HCT116 (cell line): Measurements from ENCODE around the gene BCL7A. TPM values are rescaled to one million over a fixed set of nuclear protein-coding genes. Genes with fewer than 3 reads are reported as not detected.

Source experiments
- ATAC-seq: fragments of 200-7000 bp; cut with Tn5 transposase; 2 replicates; pipeline ENCODE4 v1.9.1; 2020; ENCODE audit warnings: mild to moderate bottlenecking, moderate library complexity
- BruUV-seq: library from RNA; stranded (reverse); fragments of 400-500 nt; replicated peaks from 2 replicates; lab custom pipeline; 2021; lab: Mats Ljungman, UMichigan
- CTCF ChIA-PET: fragments of 300-600 bp; sonication (Branson Sonifier 250); formaldehyde crosslinking; loops from one replicate; lab custom pipeline; 2021; ENCODE audit warnings: antibody characterized with exemption; lab: Charles Lee
- POLR2A ChIA-PET: fragments of 300-600, 350-600 bp; sonication (Branson Sonifier 250); formaldehyde crosslinking; loops from one replicate; lab custom pipeline; 2021; ENCODE audit warnings: antibody characterized with exemption; lab: Charles Lee
- RAD21 ChIA-PET, 2 experiments: fragments of 300-600 bp; sonication (Branson Sonifier 250); formaldehyde crosslinking; loops; one replicate each; lab custom pipeline; 2023; ENCODE audit warnings: low total read pairs in 2 of 2; ENCODE audit not compliant: uncharacterized antibody in 2 of 2, unreplicated experiment in 2 of 2, low non-redundant PET in 1 of 2; lab: Charles Lee
- DNase-seq: peaks from one replicate; pipeline ENCODE4 v3.0.0-alpha.2; 2010; ENCODE audit warnings: low read depth, low spot score
- H2AFZ ChIP-seq: fragments of 200-600 bp; shearing (Covaris generic), sonication (generic); 2 replicates; pipeline ENCODE4 v1.6.1; 2017; ENCODE audit warnings: low read depth, mixed run types, mixed read lengths, antibody characterized with exemption, low read length; ENCODE audit not compliant: poor library complexity, severe bottlenecking
- H3K27ac ChIP-seq: 2 replicates; pipeline ENCODE4 v1.5.1; 2012; ENCODE audit warnings: low read depth, low read length
- H3K27me3 ChIP-seq: fragments of 200-600 bp; sonication (generic); 2 replicates; pipeline ENCODE4 v1.6.1; 2016; ENCODE audit warnings: mixed run types, low read length, mixed read lengths; ENCODE audit not compliant: insufficient read depth
- H3K36me3 ChIP-seq, 2 experiments: fragments of 200-500 bp in 1 of 2; fragments of 200-600 bp in 1 of 2; sonication (Bioruptor generic) in 1 of 2; sonication (generic) in 1 of 2; 2 replicates each; pipeline versions ENCODE4 v1.5.1 to v1.6.1; 2014 to 2016; ENCODE audit warnings: low read length in 2 of 2, inconsistent platforms in 1 of 2, mixed read lengths in 1 of 2, mixed run types in 1 of 2; ENCODE audit not compliant: insufficient read depth in 2 of 2, control insufficient read depth in 1 of 2
- H3K4me1 ChIP-seq, 2 experiments: fragments of 200-600 bp in 1 of 2; sonication (generic) in 1 of 2; 2 replicates each; pipeline versions ENCODE4 v1.5.1 to v1.6.1; 2012 to 2017; ENCODE audit warnings: low read length in 2 of 2, inconsistent platforms in 1 of 2, mild to moderate bottlenecking in 1 of 2, mixed read lengths in 1 of 2, mixed run types in 1 of 2, moderate library complexity in 1 of 2; ENCODE audit not compliant: insufficient read depth in 2 of 2, control insufficient read depth in 1 of 2
- H3K4me2 ChIP-seq: fragments of 200-600 bp; sonication (generic); 2 replicates; pipeline ENCODE4 v1.6.1; 2017; ENCODE audit warnings: mixed run types, low read length, mixed read lengths
- H3K4me3 ChIP-seq, 2 experiments: fragments of 200-600 bp in 1 of 2; sonication (generic) in 1 of 2; replicated peaks in 1 of 2; 2 replicates each; pipeline ENCODE4 v1.5.1; 2011 to 2016; ENCODE audit warnings: low read length in 2 of 2, control low read depth in 1 of 2, low read depth in 1 of 2, mild to moderate bottlenecking in 1 of 2, mixed read lengths in 1 of 2, mixed run types in 1 of 2
- H3K79me2 ChIP-seq: fragments of 200-600 bp; sonication (generic); 2 replicates; pipeline ENCODE4 v1.6.1; 2017; ENCODE audit warnings: mild to moderate bottlenecking, mixed run types, low read length, moderate library complexity, mixed read lengths; ENCODE audit not compliant: insufficient read depth
- H3K9ac ChIP-seq: fragments of 200-600 bp; sonication (generic); 2 replicates; pipeline ENCODE4 v1.6.1; 2016; ENCODE audit warnings: low read length, mixed read lengths
- H3K9me2 ChIP-seq: fragments of 200-600 bp; sonication (generic), shearing (Covaris generic); 2 replicates; pipeline ENCODE4 v1.6.1; 2017; ENCODE audit warnings: mixed run types, mild to moderate bottlenecking, moderate library complexity; ENCODE audit not compliant: insufficient read depth
- H3K9me3 ChIP-seq, 2 experiments: fragments of 200-500 bp in 1 of 2; fragments of 200-600 bp in 1 of 2; sonication (Bioruptor generic) in 1 of 2; sonication (generic) in 1 of 2; 2 replicates each; pipeline ENCODE4 v1.6.1; 2014 to 2017; ENCODE audit warnings: low read length in 2 of 2, mixed read lengths in 2 of 2, inconsistent platforms in 1 of 2, low read depth in 1 of 2, mild to moderate bottlenecking in 1 of 2, mixed run types in 1 of 2, moderate library complexity in 1 of 2; ENCODE audit not compliant: control insufficient read depth in 1 of 2, insufficient read depth in 1 of 2
- H4K20me1 ChIP-seq: fragments of 200-600 bp; sonication (generic), shearing (Covaris generic); 2 replicates; pipeline ENCODE4 v1.6.1; 2017; ENCODE audit warnings: mixed run types, mild to moderate bottlenecking, moderate library complexity; ENCODE audit not compliant: insufficient read depth
- ATF3 ChIP-seq: IDR thresholded peaks from 2 replicates; pipeline ENCODE4 v1.6.1; 2012
- CBX3 ChIP-seq: IDR thresholded peaks from 2 replicates; pipeline ENCODE4 v1.6.1; 2012; ENCODE audit warnings: low read depth
- EGR1 ChIP-seq: IDR thresholded peaks from 2 replicates; pipeline ENCODE4 v1.6.1; 2012; ENCODE audit warnings: low read depth
- ELF1 ChIP-seq: IDR thresholded peaks from 2 replicates; pipeline ENCODE4 v1.6.1; 2012; ENCODE audit warnings: low read depth, borderline replicate concordance
- POLR2A ChIP-seq: IDR thresholded peaks from 2 replicates; pipeline ENCODE4 v1.7.0; 2011; ENCODE audit warnings: borderline replicate concordance; ENCODE audit not compliant: insufficient read depth, insufficient read length; ENCODE audit errors: extremely low read depth
- RAD21 ChIP-seq: IDR thresholded peaks from 2 replicates; pipeline ENCODE4 v1.6.1; 2012; ENCODE audit warnings: low read depth, mild to moderate bottlenecking
- SIN3A ChIP-seq: IDR thresholded peaks from 2 replicates; pipeline ENCODE4 v1.6.1; 2012; ENCODE audit warnings: low read depth
- SRF ChIP-seq: IDR thresholded peaks from 2 replicates; pipeline ENCODE4 v1.6.1; 2012; ENCODE audit warnings: low read depth
- YY1 ChIP-seq: IDR thresholded peaks from 2 replicates; pipeline ENCODE4 v1.6.1; 2011; ENCODE audit warnings: low read length, low read depth, moderate library complexity, mild to moderate bottlenecking; ENCODE audit not compliant: insufficient replicate concordance; ENCODE audit errors: extremely low read depth
- ZFX ChIP-seq: fragments of 450-650 bp; IDR thresholded peaks from 2 replicates; pipeline ENCODE4 v1.6.1; 2017
- intact Hi-C: fragments of 100-400 bp; cut with micrococcal nuclease; formaldehyde crosslinking; loops from 2 replicates; pipeline ENCODE4 v1.10.0; 2022
- total RNA-seq: library from RNA; stranded (reverse); gene quantifications from one replicate; pipeline ENCODE4 v1.2.1, GENCODE V29; 2021; ENCODE audit not compliant: unreplicated experiment
- TF ChIP-seq, protein P1 (sequence below): IDR thresholded peaks from 2 replicates; pipeline ENCODE4 v1.6.1; 2011; ENCODE audit warnings: mild to moderate bottlenecking, low read length, moderate library complexity; ENCODE audit not compliant: insufficient replicate concordance; ENCODE audit errors: extremely low read depth

Gene BCL7A
- total RNA-seq, 1 experiment from 2014 or later: 14.2 TPM

DNA sequence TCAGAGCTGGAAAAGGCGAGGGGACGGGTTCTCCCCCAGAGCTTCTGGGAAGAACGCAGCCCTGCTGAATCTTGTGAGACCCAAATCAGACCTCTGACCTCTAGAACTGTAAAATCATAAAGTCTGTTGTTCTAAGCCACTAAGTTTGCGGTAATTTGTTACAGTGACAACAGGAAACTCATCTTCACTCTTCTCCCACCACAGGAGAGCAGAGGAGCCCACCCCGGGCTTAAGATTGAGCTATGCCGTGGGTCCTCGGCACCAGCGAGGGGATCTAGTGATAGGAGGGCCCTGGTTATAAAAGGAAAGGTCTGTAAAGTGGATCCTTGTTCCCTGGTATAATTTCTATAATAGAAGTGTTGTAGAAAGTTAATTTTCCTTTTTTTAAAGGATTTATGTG, 64.4 kb downstream of the BCL7A start:
- H3K79me2 ChIP-seq: peaks cover 99% of the 10 kb centered on the region
- CTCF ChIA-PET: no interaction called here

GRCh38 chr12:122086641-122087285, 65.1 kb downstream of the BCL7A start:
- no peaks in the 10 kb centered on the region for H3K9me3 ChIP-seq
- no peak for DNase-seq
- no peak overlapping the region for H3K27ac ChIP-seq
- intact Hi-C loops: no loop called here
- peaks cover 99% of the 10 kb centered on the region for H3K79me2 ChIP-seq
- ATAC-seq: no peak
- no peaks in the 10 kb centered on the region for H3K9me2 ChIP-seq
- H3K9ac ChIP-seq: no peak overlapping the region
- POLR2A ChIA-PET: no interaction called here
- BruUV-seq: no TSS peak
- H3K4me2 ChIP-seq: no peak overlapping the region
- TF ChIP-seq CBX3 (no peak), ZFX (no peak), RAD21 (no peak), ATF3 (no peak), POLR2A (no peak), SIN3A (no peak), EGR1 (no peak), ELF1 (no peak), YY1 (no peak)
- TF ChIP-seq, protein P1, sequence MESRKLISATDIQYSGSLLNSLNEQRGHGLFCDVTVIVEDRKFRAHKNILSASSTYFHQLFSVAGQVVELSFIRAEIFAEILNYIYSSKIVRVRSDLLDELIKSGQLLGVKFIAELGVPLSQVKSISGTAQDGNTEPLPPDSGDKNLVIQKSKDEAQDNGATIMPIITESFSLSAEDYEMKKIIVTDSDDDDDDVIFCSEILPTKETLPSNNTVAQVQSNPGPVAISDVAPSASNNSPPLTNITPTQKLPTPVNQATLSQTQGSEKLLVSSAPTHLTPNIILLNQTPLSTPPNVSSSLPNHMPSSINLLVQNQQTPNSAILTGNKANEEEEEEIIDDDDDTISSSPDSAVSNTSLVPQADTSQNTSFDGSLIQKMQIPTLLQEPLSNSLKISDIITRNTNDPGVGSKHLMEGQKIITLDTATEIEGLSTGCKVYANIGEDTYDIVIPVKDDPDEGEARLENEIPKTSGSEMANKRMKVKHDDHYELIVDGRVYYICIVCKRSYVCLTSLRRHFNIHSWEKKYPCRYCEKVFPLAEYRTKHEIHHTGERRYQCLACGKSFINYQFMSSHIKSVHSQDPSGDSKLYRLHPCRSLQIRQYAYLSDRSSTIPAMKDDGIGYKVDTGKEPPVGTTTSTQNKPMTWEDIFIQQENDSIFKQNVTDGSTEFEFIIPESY: no peak
- peaks cover 8% of the 10 kb centered on the region; the same call in 1 of the 2 replicates for H4K20me1 ChIP-seq
- no peaks in the 10 kb centered on the region; a peak in 1 of 4 replicates for H3K4me1 ChIP-seq
- H3K36me3 ChIP-seq: peaks cover 14 to 24% of the 10 kb centered on the region in 2 experiments
- H3K4me3 ChIP-seq: no peak overlapping the region
- no peaks in the 10 kb centered on the region for H3K27me3 ChIP-seq
- CTCF ChIA-PET: no interaction called here
- no peak overlapping the region for H2AFZ ChIP-seq
- RAD21 ChIA-PET: no interaction called here

More for the DNA sequence above, 64.4 kb downstream of the BCL7A start:
- Histone ChIP-seq H4K20me1 (peaks cover 8% of the 10 kb centered on the region; the same call in 1 of the 2 replicates), H3K4me2 (no peak overlapping the region), H3K9ac (no peak overlapping the region), H3K36me3 (peaks cover 14 to 24% of the 10 kb centered on the region in 2 experiments), H3K9me3 (no peaks in the 10 kb centered on the region), H3K9me2 (no peaks in the 10 kb centered on the region), H2AFZ (no peak overlapping the region), H3K27ac (no peak overlapping the region), H3K27me3 (no peaks in the 10 kb centered on the region), H3K4me3 (no peak overlapping the region), H3K4me1 (peaks cover 3 to 4% of the 10 kb centered on the region in 2 experiments; a peak in 2 of 4 replicates)
- POLR2A ChIA-PET: no interaction called here
- DNase-seq: no peak
- no peak for ATAC-seq
- BruUV-seq: no TSS peak
- intact Hi-C loops: no loop called here
- no peak for TF ChIP-seq SRF
- RAD21 ChIA-PET: no interaction called here
